Measurements from ENCODE around the gene HSPB1.
"Not testable (repeated sequence)": the region's sequence is repeated elsewhere in the genome, so short reads cannot be mapped to it uniquely, and the experiment has no call there.

The HSPB1 gene

DNA sequence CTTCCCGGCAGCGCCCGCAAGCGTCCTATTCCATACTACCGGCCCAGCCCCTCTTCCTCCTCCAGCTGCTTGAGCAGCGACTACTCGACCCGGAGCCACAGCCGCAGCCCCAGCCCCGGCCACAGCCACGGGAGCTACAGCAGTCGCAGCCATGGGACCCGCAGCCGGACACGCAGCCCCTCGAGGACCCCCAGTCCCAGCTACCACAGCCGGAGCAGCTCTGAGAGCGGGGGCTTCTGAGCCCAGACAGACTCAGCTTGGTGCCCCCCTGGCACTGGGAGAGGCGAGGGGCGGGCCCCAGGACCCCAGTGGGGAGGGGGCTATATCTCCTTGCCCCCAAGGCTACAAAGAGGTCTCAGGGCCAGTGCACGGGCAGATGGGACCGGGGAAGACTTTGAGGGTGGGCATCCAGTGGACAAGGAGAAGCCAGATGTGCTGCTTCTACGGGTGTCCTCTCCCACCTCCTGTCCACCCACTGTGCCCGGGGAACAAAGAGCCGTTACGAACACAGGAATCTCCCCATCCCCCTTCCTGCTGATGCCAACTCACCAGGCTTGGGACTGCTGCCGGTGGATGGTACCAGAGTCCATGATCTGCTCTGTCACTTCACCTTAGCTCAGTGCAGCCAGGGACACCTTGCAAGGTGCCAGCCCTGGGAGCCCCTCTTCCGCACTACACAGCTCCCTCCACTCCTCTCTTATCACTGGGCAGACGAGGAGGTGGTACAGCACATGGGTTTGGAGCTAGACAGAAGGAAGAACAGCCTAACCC is 16.7 kb upstream of the HSPB1 start:
- no peak for ATAC-seq (ENCODE audit: low read depth)
- Histone ChIP-seq H3K4me1 (ENCODE audit: insufficient read depth, poor library complexity, severe bottlenecking) (no peaks in the 10 kb centered on the region), H3K27ac (ENCODE audit: poor library complexity, severe bottlenecking) (no peak overlapping the region), H3K27me3 (ENCODE audit: insufficient read depth, poor library complexity, severe bottlenecking) (peaks cover 8% of the 10 kb centered on the region), H3K9me3 (ENCODE audit: severe bottlenecking) (no peaks in the 10 kb centered on the region), H3K36me3 (ENCODE audit: low read depth) (no peaks in the 10 kb centered on the region), H3K4me3 (ENCODE audit: severe bottlenecking) (no peak overlapping the region)
- DNase-seq (ENCODE audit: low spot score) = no peak
- TF ChIP-seq, protein P1, sequence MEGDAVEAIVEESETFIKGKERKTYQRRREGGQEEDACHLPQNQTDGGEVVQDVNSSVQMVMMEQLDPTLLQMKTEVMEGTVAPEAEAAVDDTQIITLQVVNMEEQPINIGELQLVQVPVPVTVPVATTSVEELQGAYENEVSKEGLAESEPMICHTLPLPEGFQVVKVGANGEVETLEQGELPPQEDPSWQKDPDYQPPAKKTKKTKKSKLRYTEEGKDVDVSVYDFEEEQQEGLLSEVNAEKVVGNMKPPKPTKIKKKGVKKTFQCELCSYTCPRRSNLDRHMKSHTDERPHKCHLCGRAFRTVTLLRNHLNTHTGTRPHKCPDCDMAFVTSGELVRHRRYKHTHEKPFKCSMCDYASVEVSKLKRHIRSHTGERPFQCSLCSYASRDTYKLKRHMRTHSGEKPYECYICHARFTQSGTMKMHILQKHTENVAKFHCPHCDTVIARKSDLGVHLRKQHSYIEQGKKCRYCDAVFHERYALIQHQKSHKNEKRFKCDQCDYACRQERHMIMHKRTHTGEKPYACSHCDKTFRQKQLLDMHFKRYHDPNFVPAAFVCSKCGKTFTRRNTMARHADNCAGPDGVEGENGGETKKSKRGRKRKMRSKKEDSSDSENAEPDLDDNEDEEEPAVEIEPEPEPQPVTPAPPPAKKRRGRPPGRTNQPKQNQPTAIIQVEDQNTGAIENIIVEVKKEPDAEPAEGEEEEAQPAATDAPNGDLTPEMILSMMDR (IDR thresholded peaks at IDR 0.05; ENCODE audit: poor library complexity, severe bottlenecking) = no peak

DNA sequence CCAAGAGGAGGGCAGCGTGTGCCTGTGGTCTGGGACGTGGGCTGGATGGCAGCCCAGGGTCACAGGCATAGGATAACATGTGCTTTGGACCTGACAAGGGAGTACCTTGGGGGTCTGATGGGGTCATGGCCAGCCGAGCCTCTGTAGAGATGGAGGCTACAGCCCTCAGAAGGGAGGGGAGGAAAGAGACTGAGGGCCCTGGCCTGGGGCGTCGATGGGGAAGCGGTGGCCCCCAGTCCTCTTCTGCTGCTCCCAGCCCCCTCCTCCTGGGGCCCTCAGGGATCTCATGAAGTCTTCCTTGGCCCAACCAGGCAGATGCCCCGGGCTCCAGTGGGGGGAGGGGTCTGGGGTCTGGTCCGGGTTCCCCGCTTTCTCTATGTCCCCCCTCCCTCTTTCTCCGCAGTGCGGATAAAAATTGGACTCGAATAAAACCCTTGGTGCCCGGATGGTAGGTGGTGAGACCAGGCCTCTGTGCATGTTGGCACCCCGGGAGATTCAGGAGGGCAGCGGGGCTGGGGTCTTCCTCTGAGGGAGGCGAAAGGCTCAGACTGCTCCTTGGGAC is 15.6 kb upstream of the HSPB1 start:
- no peak overlapping the region for H3K4me3 ChIP-seq (ENCODE audit: severe bottlenecking)
- peaks cover 6% of the 10 kb centered on the region for H3K4me1 ChIP-seq (ENCODE audit: insufficient read depth, poor library complexity, severe bottlenecking)
- peaks cover 2% of the 10 kb centered on the region for H3K27me3 ChIP-seq (ENCODE audit: insufficient read depth, poor library complexity, severe bottlenecking)
- H3K27ac ChIP-seq (ENCODE audit: poor library complexity, severe bottlenecking) = no peak overlapping the region
- H3K9me3 ChIP-seq (ENCODE audit: severe bottlenecking) = no peaks in the 10 kb centered on the region
- DNase-seq (ENCODE audit: low spot score) = no peak
- no peaks in the 10 kb centered on the region for H3K36me3 ChIP-seq (ENCODE audit: low read depth)
- TF ChIP-seq, protein P1 (IDR thresholded peaks at IDR 0.05; ENCODE audit: poor library complexity, severe bottlenecking) = no peak
- no peak for ATAC-seq (ENCODE audit: low read depth)

DNA sequence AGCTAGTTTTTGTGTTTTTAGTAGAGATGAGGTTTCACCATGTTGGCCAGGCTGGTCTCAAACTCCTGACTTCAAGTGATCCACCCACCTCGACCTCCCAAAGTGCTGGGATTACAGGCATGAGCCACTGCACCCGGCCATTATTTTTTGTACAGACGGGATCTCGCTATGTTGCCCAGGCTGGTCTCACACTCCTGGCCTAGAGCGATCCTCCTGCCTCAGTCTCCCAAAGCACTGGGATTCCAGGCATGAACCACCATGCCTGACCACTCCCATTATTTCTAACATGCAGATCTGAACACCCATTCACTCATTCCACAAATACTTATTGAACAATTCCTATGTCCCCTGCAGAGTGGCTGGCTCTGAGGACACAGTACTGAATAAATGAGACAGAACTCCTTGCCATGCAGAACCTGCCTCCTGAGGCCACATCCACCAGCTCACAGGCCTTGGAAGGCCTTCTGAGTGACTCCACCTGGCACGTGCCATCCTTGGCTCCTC is 11.6 kb upstream of the HSPB1 start:
- Histone ChIP-seq H3K4me1 (ENCODE audit: insufficient read depth, poor library complexity, severe bottlenecking) (peaks cover 21% of the 10 kb centered on the region), H3K27ac (ENCODE audit: poor library complexity, severe bottlenecking) (peak overlapping the region; percentile 90)
- H3K4me3 ChIP-seq (ENCODE audit: severe bottlenecking); H3K27me3 ChIP-seq (ENCODE audit: insufficient read depth, poor library complexity, severe bottlenecking); H3K36me3 ChIP-seq (ENCODE audit: low read depth); DNase-seq (ENCODE audit: low spot score); ATAC-seq (ENCODE audit: low read depth); H3K9me3 ChIP-seq (ENCODE audit: severe bottlenecking): not testable (repeated sequence)

DNA sequence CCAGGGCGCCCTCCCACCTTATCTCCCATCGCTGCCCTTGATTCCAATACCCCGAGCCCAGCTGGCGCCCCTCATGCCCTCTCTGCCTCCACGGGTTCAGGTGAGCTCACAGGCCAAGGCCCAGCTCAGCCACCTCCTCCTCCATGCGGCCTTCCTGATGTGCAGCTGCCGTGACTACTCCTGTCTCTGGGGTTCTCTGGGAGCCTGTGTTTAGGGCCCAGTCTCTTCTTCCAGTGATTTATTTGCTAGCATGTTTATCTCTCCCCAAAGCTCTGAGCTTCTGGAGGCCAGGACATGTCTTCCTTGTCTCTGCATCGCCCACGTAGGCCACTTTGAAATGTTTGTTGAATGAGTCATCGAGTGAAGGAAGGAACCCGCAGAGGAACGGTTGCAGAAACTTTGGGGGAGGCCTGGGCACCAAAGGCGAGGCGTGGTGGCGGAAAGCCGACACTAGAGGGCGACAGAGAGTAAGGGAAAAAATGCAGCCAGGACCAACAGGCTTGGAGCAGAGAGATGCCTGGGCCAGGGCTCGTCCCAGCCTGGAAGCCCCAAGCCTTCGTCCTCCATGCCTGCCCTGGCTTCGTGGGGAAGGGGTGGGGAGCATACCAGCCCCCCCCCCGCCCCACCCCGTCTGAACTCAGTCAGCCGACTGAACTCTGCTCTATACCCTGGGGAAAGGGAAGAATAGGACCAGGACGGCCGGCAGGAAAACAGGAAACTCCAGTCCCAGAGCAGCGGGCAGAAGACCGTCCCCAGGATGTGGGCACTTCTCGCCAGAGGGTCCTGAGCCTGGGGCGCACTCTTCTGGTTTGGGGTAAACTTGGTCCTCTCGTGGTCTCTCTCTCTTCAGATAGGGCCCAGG is 10.9 kb upstream of the HSPB1 start:
- TF ChIP-seq, protein P1 (IDR thresholded peaks at IDR 0.05; ENCODE audit: poor library complexity, severe bottlenecking) = peak; percentile 97
- Histone ChIP-seq H3K27ac (ENCODE audit: poor library complexity, severe bottlenecking) (peak overlapping the region; percentile 90), H3K9me3 (ENCODE audit: severe bottlenecking) (no peaks in the 10 kb centered on the region), H3K27me3 (ENCODE audit: insufficient read depth, poor library complexity, severe bottlenecking) (no peaks in the 10 kb centered on the region), H3K4me1 (ENCODE audit: insufficient read depth, poor library complexity, severe bottlenecking) (peaks cover 25% of the 10 kb centered on the region), H3K36me3 (ENCODE audit: low read depth) (no peaks in the 10 kb centered on the region), H3K4me3 (ENCODE audit: severe bottlenecking) (peak overlapping the region; percentile 11)
- DNase-seq (ENCODE audit: low spot score) (peak; percentile 86), ATAC-seq (ENCODE audit: low read depth) (peak; percentile 70)

DNA sequence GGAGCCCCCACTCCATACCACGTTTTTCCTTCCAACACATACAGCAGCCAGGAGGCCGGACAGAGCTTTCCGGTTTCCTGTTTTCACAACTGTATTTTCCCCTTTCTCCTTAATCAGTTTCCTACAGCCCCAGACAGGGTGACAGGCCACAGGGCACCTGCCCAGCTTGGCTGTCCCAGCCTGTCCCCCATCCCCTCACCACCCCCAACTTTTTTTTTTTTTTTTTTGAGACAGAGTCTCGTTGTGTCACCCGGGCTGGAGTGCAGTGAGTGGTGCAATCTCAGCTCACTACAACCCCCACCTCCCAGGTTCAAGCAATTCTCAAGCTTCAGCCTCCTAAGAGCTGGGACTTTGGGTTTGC is 10.3 kb upstream of the HSPB1 start:
- H3K4me1 ChIP-seq (ENCODE audit: insufficient read depth, poor library complexity, severe bottlenecking) = peaks cover 31% of the 10 kb centered on the region
- TF ChIP-seq, protein P1 (IDR thresholded peaks at IDR 0.05; ENCODE audit: poor library complexity, severe bottlenecking) = no peak
- no peaks in the 10 kb centered on the region for H3K36me3 ChIP-seq (ENCODE audit: low read depth)
- H3K27me3 ChIP-seq (ENCODE audit: insufficient read depth, poor library complexity, severe bottlenecking) = no peaks in the 10 kb centered on the region
- peak; percentile 2; the same call in 2 of the 3 replicates for ATAC-seq (ENCODE audit: low read depth)
- H3K27ac ChIP-seq (ENCODE audit: poor library complexity, severe bottlenecking) = peak overlapping the region; percentile 90
- peak overlapping the region; percentile 11 for H3K4me3 ChIP-seq (ENCODE audit: severe bottlenecking)
- no peak for DNase-seq (ENCODE audit: low spot score)
- no peaks in the 10 kb centered on the region for H3K9me3 ChIP-seq (ENCODE audit: severe bottlenecking)

DNA sequence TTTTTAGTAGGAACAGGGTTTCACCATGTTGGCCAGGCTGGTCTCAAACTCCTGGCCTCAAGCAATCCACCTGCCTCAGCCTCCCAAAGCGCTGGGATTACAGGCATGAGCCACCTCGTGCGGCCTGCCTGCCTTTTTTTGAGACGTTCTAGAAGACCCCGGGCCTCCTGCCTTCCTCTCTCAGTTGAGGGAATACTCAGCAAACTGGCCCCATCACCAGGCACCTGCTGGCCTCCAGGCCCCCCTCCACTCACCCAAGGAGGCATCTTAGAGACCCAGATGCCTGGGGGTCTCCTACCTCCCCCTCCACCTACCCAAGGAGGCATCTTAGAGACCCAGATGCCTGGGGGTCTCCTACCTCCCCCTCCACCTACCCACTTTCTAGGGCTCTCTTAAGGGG is 9.6 kb upstream of the HSPB1 start:
- not testable (repeated sequence) for H3K36me3 ChIP-seq (ENCODE audit: low read depth); H3K9me3 ChIP-seq (ENCODE audit: severe bottlenecking); H3K4me3 ChIP-seq (ENCODE audit: severe bottlenecking); ATAC-seq (ENCODE audit: low read depth); H3K27me3 ChIP-seq (ENCODE audit: insufficient read depth, poor library complexity, severe bottlenecking); DNase-seq (ENCODE audit: low spot score)
- peak overlapping the region; percentile 90 for H3K27ac ChIP-seq (ENCODE audit: poor library complexity, severe bottlenecking)
- H3K4me1 ChIP-seq (ENCODE audit: insufficient read depth, poor library complexity, severe bottlenecking) = peaks cover 35% of the 10 kb centered on the region

All from RWPE2 (cell line).